Activated CD4-positive, alpha-beta T cell treated with anti-CD3 and anti-CD28 coated beads, Interleukin-2, amount 50 U/mL, for 4 hours (primary cell): ENCODE measurements around the gene CBFA2T2.
"Not testable (repeated sequence)": the region's sequence is repeated elsewhere in the genome, so short reads cannot be mapped to it uniquely, and the experiment has no call there.

Experiments used
- DNase-seq, 2 experiments: peaks; one replicate each; pipeline ENCODE4 v3.0.0-alpha.2; 2020

The CBFA2T2 gene

DNA sequence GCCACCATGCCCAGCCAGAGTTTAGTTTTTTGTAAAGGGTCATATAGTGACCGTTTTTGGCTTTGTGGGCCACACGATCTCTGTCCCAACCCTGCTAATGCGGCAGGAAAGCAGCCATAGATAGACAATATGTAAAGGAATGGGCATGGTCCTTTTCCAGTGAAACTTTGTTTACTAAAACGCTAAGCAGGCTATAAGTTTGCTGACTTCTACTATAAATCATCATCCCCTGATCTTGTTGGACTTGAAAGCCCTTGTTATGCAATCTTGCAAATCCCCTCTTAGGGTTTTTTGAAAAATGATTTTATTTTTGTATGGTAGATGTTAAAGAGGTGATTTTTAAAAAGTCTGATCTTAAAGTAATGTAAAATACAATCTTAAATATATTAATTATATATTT, 63.6 kb downstream of the CBFA2T2 start:
- DNase-seq: no peak

DNA sequence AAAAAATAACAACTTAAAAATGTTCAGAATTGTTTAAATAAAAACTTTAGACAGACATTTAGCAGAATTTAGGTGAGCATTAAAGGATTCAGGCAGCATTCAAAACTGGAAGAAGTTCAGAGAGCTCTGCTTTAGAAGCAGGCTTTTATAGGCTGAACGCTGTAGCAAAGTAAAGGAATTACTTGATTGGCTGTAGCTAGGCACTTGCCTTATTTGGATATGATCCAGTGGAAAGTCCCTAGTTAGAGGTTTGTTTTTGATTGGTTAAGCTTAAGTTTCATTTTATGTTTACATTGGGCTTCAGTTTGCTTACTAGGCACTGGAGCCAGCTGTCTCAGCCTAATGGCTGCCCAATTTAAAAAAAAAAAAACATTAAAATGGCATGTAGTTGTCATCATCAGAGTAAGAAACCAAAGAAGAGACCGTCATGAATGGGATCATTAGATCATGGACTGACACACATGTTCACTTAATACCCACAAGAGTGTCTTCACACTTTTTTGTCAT, 65.1 kb downstream of the CBFA2T2 start:
- DNase-seq: peak; percentile 8 to 11

DNA sequence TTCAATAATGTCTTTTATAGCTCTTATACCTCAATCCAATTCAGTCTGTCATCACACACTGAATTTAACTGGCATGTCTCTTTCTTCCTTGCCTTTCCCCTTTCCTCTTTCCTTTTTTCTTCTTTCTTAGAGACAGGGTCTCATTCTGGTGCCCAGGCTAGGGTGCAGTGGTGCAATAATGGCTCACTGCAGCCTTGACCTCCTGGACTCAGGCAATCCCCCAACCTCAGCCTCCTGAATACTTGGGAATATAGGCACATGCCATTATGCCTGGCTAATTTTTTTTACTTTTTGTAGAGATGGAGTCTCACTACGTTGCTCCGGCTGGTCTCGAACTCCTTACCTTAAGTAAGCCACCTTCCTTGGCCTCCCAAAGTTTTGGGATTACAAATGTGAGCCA, 65.9 kb downstream of the CBFA2T2 start:
- no peak for DNase-seq

DNA sequence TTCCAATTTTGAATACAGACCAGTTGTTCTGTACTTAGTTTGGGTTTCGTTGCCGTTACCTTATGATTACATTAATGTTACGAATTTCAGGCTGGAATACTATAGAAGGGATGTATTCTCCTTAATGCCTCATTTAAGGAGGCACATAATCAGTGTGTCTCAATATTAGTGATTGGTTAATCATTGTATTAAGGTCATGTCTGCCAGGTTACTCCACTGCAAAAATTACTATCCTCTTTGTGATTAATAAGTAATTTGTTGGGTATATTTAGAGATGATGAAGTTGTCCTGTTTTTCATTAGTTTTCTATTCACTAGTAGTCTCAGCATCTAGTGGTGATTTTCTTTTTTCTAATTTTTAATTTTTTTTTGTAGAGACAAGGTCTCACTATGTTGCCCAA, 66.3 kb downstream of the CBFA2T2 start:
- DNase-seq: no peak

DNA sequence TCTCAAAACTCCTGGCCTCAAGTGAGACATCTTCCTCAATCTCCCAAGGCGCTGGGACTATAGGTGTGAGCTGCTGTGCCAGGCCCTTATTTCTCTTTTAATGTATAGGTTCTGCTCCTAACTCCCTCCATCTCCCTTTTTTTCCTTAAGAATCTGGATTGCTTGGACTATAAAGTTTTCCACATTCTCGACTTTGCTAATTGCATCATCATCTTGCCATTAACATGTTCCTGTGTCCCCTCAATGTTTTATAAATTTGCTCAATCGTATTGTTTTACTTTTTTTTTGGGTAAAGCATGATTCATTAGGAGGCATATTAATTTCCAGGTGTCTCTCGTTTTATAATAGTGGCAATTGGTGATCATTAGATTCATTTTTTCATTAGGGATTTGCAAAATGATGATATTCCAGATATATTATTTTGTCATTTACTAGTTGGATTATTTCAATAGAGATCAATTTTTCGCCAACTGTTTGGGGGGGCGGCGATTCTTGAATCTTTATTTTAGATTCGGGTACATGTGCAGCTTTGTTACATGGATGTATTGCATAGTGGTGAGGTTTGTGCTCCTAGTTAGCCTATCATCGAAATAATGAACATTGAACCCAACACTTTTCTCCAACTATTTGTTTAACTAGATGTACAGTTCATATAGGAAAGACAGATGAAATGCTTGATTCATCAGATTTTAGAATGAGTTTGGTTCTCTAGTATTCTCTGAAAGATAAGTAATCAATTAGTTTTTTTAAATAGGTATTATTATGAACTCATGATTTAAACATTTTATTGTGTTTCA, 68.7 kb downstream of the CBFA2T2 start:
- DNase-seq: no peak

DNA sequence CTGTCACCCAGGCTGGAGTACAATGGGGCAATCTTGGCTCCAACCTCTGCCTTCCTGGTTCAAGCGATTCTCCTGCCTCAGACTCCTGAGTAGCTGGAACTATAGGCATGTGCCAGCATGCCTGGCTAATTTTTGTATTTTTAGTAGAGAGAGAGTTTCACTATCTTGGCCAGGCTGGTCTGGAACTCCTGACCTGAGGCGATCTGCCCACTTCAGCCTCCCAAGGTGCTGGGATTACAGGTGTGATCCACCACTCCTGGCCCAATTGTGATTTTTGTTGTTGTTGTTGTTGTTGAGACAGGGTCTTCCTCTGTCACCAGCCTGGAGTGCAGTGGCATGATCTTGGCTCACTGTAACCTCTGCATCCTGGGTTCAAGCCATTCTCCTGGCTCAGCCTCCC, 69.3 kb downstream of the CBFA2T2 start:
- no peak for DNase-seq

DNA sequence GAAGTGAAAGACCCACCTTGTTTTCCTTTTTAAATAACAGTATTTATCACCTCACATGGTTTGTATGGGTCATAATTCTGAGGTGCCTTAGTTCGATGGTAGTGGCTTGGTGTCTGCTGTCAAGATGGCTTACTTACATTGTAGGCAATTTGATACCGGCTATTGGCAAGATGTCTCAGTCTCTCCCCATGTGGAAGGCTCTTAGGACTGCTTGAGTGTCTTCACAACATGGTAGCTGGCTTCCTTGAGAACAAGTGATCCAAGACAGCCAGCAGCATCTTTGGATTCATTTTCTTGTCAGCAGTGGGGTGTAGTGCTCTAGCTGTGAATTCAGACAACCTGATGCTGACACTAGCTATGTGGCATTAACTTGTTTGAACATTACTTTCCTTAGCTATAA, 70.1 kb downstream of the CBFA2T2 start:
- no peak for DNase-seq

DNA sequence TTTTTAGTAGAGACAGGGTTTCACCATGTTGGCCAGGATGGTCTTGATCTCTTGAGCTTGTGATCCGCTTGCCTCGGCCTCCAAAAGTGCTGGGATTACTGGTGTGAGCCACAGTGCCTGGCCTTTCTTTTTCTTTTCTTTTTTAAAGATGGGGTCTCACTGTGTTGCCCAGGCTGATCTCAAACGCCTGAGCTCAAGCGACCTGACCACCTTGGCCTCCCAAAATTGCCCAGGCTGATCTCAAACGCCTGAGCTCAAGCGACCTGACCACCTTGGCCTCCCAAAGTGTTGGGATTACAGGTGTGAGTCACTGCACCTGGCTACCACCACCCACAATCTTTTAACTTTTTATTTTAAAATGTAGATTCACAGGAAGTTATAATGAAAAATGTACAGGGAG, 71.2 kb downstream of the CBFA2T2 start:
- DNase-seq: not testable (repeated sequence)

DNA sequence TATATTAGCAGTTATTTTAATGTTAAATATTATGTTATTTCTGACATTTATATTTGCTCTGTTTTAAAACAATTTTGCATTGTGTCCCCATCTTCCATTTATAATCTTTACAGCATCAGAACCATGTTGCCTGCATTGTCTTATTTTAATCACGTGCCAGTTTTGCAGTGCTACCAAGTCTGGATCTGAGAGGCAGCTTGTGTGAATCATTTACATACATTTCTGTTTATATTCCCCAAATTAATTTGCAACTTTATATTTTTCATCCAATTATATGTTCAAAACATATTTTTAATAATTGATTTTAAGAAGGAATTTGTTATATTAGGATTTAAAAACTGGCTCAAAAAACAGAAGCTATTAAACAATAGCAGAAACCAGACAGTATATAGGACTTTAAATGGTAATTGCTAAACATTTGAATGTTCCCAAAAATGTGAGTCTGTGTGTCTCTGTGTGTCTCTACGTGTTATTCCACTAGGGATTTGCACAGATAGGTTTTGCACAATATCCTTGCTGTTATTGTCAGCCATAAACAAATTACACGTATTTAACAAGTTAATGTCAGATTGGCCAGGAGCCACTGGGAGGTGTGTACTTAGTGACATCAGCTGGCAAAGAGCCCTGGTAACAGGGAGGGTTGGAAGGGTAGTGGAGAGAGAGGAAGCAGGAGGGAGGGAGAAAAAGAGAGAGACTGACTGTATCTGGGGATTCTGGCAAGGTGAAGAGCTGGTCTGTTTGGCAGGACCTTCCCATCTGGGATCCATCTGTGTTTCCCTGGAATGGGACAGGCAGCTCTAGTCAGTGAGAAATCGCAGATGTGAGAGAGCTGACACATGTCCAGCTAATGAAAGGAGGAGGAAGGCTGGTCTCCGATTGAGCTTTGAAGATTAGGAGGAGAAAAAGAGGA, 72.1 kb downstream of the CBFA2T2 start:
- DNase-seq: no peak

DNA sequence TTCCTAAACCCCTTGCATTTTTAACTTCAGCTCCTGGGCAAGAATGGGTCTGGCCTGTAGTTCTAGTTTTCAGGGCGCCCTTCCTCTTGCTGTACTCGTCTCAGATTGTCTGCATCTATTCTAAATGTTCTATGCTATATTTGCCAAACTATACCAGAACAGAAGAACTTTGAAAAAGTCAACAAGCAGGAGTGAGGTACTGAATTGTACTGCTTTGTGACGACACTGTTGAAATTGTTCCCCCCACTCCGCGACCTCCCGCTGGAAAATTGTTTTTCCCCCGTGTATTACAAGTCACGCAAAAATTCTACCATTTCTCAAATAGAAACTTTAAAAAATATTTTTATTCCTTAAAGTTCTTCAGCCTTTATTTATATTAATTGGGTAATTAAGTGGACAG, 73.9 kb downstream of the CBFA2T2 start:
- no peak for DNase-seq

DNA sequence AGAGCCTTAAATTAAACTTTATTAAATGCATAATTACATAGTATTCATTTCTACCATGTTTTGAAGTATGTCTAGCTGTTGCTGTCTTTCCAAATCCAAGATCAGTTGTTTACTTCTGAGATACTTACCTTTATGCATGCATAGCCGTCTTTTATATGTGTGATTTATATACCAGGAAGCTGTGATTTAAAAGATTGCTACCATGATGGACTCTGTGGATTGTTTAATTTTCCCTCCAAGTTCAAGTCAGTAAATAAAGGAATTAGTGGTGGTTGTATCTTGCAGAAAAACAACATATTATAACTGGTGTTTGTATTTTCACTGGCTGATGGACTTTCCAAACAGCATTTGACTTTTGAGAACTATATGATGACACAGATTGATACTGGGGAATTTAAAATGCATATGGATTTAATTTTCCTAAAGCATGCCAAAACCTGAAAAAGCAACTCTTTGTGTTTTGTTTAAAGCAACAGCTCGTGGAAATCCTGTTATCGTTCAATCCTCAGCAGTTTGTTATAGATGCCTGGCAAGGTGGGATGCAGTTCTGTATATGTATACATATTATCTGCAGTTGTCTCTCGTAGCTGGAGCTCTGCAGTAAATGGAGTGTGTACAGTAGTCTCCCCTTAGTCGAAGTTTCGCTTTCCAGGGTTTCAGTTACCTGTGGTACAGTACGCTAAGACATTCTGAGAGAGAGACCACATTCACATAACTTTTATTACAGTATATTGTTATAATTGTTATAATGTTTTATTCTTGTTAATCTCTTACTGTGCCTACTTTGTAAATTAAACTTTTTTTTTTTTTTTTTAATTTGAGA, 77.1 kb downstream of the CBFA2T2 start:
- DNase-seq: no peak

DNA sequence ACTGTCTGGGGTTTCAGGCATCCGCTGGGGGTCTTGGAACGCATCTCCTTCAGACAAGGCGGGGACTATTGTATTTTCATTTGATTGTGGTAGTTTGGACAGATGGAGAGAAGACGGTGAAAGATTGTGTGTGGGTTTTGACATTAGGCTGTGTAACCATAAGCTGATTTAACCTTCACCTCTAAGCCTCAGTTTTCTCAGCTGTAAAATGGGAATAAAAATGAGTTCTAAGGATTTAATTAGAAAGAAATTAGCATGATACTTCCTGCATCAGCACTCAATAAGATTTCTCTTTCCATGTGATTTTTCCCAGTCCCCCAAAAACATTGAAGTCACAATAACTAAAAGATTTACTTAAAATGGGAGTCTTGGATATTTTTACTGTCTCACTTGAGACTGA, 78.1 kb downstream of the CBFA2T2 start:
- no peak for DNase-seq

DNA sequence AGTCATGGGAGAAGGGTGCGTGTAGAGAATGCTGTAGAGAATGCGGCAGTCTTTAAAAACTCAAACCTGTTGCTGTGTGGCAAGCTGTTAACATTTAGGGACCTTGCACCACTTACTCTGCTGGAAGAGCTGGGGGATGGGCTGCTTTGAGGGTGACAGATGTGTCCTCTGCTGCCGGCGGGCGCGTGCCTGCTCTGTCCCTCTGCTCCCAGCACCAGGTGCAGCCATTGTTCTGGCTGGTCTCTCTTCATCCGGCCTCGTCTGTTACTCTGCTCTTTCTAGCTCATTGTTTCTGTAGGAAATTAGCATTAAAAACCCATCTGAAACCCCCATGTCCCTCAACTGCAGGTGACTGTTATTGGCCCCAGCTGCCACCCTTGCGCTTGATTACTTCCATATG, 78.5 kb downstream of the CBFA2T2 start:
- no peak for DNase-seq

DNA sequence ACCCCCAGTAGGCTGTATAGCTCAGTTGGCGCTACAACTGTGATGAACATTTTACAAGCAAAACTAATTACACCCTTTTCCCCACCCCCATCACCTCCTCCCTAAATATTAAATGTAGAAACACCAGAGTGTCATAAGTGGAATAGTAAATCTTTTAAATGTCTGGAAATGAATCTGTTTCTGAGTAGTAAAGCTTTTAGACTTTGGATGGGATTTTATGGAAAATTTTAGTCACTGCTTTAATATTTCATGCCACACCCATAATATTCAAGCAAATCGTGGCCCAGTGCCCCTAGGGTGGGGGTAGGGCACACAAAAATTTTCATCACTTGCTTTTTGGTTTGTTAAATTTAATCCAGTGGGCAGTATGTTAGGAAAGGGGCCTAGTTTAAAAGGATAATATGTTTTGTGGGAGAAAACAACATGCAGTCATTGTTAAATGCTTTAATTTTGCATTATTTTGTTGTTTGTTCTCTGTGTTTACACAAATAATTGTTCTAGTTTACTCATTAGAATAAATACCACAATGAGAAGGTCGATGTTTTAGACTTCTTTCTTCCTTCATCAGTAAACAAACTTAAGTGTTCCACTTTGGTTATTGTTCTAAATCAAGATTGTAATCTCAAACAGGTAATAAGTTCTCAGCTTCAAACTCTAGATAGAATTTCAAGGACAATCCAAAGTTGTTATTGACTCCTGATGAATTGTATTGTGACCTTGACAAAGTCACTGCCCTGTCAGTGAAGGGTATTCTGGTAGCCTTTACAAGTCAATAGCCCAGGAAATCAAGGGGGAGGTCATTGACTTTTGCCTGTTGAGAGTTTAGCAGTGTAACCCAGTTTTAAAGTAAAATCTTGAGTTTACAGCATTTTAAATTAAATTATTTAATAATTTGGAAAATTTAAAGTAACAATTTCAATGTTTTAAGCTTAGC, 79.2 kb downstream of the CBFA2T2 start:
- DNase-seq: no peak

DNA sequence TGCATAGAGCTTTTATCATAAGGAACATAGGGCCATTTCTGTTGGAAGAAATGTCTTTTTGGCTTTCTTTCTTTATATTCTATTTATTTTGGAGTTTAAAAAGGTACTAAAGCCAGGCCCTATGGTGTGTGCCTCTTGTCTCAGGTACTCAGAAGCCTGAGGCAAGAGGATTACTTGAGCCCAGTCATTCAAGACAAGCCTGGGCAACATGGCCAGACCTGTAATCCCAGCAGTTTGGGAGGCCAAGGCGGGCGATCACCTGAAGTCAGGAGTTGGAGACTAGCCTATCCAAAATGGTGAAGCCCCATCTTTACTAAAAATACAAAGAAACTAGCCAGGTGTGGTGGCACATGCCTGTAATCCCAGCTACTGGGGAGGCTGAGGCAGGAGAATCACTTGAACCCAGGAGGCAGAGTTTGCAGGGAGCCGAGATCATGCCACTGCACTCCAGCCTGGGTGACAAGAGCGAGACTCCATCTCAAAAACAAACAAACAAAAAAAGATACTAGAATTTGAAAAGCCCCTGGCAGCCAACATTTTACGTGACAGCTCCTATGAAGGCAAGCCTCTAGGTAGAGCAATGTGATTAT, 80.0 kb downstream of the CBFA2T2 start:
- no peak for DNase-seq

DNA sequence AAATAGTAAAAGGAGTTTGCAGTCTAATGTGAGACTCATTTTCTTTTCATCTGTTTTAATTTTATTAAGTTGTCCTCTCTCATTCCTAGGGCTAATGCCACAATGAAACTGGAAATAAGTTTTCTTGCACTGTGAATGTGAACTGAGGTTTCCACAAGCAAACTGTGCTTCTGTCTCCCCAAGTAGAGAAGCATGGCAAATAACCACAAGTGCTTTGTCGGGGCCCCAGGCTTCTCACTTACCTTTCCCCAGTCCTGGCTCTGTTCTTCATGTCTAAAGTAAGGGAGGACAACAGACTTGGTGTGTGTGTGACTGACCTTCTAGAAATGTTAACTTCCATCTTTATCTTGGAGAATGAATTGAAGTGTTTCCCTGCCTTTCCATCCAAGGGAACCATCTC, 80.8 kb downstream of the CBFA2T2 start:
- no peak for DNase-seq

DNA sequence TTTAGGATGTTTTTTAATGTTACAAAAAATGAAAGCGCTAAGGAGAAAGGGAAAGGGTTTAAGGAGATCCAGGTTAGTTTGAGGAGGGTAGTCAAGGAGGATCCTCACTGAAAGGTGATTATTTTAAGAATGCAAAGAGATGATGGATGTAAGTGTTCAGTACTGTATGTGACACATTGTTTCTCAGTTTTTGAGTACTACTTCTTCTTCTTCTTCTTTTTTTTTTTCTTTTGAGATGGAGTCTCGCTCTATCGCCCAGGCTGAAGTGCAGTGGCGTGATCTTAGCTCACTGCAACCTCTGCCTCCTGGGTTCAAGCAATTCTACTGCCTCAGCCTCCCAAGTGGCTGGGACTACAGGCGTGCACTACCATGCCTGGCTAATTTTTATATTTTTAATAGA, 83.4 kb downstream of the CBFA2T2 start:
- not testable (repeated sequence) for DNase-seq

DNA sequence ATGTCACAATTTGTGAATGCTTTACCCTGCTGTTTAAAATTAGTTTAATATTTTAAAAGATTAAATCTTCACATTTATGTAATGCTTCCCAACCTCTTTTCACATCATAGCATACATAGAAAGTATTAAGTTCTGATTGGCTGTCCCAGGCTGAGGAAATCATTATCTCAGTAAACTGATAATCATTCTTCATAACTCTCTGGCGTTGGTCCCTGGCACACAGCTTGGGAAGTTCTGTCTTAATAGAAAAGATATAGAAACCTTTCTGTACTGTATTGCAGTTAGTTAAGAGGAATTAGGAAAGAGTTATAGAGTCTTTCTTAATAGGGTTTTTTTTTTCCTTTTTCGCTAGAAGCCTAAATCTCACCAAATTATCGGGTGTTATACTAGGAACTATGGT, 85.4 kb downstream of the CBFA2T2 start:
- no peak for DNase-seq

DNA sequence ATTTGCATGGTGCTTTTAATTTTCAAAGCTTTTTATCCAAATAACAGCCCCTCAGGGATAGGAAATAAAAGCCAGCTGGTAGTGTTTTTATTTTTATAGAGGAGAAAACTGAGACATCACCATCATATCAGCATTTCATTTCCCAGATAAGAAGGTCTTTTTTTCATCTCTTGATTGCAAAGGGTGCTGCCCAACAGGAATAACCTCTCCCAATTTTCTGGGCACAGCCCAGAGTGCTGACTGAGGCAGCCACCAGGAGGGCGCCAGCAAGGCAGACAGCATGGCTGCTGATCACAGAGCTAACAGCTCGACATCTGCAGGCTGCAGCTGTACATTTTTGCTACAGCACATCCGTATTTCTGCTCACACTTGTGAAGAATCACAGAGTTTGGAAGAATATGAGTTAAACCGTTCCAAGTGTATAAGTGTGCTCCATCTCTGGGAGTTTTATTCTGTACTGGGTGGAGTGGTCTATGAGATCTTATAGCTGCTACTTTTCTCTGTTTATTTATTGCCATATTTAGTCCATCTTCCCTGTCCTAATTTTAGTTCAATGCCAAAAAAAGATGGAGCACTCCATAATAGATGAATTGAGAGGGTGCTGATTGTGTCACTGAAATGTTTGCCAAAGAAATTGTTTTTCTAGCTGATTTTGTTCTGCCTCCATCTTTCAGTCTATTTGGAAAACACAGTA, 86.7 kb downstream of the CBFA2T2 start:
- no peak for DNase-seq

DNA sequence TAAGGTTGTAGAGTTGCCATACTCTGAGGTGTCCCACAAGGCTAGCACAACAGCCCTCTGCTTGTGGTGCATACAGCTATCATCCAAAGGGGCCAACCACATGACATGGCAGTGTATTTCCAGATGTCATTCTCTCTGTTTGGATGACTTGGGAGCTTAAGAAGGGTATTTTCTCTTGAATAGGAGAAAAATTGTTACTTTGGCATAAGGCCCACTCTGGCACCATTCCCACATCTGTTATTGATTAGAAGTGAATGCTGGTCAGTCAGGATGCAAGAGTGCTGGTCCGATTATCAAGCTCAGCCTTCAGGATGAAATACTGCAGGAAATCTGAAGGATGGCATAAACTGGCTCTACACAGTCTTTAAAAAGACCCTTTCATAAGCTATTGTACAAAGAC, 88.6 kb downstream of the CBFA2T2 start:
- no peak for DNase-seq

DNA sequence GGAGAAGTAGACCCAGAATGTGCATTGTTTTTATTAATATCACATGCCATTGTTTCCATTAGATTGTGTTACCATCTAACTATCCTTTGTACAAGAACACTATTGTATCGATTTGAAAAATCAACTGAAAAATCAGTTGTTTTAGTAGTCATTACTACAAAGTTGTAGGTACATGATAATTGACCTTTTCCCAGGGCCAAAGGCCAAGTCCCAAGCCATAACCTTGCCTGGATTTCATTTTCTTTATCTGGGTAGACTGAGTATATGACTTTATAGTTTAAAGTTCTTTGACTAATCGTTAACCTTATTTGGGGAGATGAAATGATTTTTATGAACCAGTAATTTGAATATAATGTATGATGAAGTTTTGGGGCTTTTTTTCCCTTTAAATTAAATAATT, 93.2 kb downstream of the CBFA2T2 start:
- DNase-seq: no peak
